SU-DHL-6 (cell line): ENCODE measurements around the gene ZFAND3.

Experiments used
- EZH2phosphoT487 ChIP-seq: fragments of 200-600 bp; sonication (generic), shearing (Covaris generic); conservative IDR thresholded peaks from 2 replicates; pipeline ENCODE4 v1.6.1; 2018; ENCODE audit warnings: mild to moderate bottlenecking, antibody characterized with exemption, low read length, moderate library complexity, mixed read lengths
- TF ChIP-seq, protein P1 (sequence below): fragments of 200-600 bp; sonication (generic); IDR thresholded peaks from one replicate; pipeline ENCODE4 v1.5.1; 2017; ENCODE audit warnings: antibody characterized with exemption, mild to moderate bottlenecking, low read length, moderate library complexity; ENCODE audit not compliant: insufficient read depth, poor library complexity, severe bottlenecking

DNA sequence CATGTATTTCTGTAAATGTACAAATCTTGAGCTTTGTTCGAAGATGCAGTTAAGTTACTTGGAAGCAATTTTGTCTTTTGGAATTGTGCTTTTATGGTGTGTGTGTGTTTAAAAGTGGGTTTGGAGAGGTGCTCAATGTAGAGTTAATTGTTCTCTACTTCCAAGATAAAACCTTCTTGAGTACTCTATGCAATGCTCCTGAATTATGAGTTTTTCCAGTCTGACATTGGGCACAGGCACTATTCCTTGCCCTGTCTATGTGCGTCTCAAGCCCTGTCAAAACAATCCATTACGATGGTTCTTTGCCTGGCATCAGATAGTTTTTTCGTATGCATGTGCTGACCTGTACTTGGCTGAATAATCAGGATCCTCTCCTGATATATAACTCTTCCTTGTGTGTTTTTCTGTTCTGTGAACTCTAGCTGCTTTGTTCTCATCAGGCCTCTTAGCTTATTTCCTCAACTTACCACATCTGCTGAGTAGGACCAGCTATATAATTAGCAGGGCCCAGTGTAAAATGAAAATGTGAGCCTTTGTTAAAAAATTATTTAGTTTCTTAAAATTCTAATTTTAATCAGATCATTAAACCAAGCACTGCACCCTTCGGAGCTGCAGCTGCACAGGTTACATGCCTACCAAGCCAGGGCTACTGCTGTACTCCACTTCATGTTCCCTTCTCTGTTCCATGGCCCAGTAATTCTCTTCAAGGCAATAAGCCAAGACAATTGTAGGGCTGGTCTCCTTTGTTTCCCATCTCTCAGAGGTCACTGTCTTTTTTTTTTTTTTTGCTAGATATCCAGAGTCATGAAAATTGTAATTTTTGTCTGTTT lies 160.1 kb downstream of the ZFAND3 start:
- no peak for TF ChIP-seq EZH2phosphoT487
- TF ChIP-seq, protein P1, sequence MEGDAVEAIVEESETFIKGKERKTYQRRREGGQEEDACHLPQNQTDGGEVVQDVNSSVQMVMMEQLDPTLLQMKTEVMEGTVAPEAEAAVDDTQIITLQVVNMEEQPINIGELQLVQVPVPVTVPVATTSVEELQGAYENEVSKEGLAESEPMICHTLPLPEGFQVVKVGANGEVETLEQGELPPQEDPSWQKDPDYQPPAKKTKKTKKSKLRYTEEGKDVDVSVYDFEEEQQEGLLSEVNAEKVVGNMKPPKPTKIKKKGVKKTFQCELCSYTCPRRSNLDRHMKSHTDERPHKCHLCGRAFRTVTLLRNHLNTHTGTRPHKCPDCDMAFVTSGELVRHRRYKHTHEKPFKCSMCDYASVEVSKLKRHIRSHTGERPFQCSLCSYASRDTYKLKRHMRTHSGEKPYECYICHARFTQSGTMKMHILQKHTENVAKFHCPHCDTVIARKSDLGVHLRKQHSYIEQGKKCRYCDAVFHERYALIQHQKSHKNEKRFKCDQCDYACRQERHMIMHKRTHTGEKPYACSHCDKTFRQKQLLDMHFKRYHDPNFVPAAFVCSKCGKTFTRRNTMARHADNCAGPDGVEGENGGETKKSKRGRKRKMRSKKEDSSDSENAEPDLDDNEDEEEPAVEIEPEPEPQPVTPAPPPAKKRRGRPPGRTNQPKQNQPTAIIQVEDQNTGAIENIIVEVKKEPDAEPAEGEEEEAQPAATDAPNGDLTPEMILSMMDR: no peak
